GM18867 (cell line): ENCODE results near the gene LCE2A.

Experiments
- ATAC-seq: cut with Tn5 transposase; IDR thresholded peaks from one replicate; pipeline ENCODE4 v1.9.1; 2021; ENCODE audit warnings: mild to moderate bottlenecking, moderate library complexity; ENCODE audit not compliant: unreplicated experiment

LCE2A gene

DNA sequence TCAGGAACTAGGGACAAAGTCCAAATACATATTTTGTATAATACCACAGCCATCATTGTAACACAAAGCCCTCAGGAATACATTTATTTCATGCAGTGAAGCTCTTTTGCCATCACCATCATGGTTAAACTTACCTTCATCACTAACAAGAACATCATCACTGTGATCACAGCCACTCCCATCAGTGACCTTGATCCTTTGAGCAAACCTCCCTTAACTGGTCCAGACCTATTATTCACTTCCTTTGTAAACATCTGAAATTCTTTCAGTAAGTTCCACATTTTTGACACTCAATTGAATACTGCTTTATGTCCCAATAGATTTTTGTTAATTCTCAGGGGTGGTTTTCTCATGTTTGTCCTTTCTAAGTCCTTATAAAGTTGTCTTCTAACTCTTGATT is 43.5 kb downstream of the LCE2A start:
- ATAC-seq: no peak

DNA sequence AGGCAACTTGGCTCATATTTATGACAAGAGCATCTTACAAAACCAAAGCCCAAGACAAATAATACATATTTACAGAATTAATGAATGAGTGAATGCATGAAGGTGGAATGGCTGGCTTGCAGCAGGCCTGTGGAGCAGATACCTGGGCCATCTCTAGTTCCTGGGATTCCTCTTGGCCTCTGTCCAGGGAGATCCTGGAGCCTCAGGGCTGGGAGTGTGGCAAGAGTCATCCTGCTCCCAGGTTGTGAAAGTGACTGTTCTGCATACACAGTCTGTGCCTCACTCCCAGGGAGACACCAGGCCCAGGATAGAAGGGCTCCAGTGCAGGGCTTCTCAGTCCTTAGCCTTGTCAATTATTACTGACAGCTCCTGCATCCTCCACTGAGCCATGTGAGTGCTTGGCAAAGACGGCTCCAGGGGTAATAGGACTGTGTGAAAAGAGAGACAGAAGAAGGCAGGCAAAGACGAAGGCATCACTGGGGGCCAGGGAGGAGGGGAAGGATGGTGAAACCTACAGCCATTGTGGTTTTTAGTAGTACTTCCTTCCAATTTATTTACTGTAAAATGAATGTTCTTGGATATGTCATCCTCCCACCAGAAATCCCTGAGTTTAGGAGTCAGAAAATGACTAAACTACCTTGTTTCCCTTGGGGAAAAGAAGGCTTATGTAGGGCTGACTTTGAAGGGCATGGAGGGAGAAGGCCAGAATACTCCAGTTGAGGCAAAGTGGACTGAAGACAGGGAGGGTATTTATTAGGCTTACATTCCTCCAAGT is 45.4 kb downstream of the LCE2A start:
- ATAC-seq: no peak

DNA sequence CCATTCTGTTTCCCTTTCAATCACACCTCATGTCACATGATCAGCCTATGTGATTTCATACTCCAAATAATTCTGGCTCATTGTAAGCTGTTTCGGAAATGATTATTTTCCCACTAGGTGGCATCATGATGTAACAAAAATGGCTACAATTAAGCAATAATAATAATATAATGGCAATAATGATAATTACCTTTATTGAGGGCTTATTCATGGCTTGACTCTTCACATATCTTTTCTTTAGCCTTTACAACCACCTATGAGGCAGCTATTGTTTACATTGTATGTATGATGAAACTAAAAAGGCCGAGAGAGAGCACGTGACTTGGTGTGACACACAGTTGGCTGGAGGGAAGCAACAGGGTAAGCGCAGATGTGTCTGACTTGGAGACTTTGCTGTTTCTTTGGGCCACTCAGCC is 47.2 kb downstream of the LCE2A start:
- no peak for ATAC-seq

GRCh38 chr1:152745765-152746444 is 47.8 kb downstream of the LCE2A start:
- ATAC-seq: no peak

DNA sequence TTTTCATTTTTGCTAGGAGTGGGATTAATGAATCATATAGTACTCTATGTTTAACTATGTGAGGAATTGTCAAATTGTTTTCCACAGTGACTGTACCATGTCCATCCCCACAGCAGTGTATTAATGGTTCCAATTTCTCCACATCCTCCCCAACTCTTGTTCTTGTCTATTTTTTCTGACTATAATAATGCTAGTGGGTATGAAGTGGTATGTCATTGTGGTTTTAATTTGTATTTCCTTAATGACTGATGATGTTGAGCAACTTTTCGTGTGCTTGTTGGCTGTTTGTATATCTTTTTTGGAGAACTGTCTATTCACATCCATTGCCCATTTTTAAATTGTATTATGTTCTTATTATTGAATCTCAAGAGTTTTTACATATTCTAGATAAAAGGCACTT is 49.7 kb downstream of the LCE2A start:
- no peak for ATAC-seq
